Lower leg skin (tissue), 4 donors: ENCODE results near the gene CGB8. TPM values are rescaled to one million over a fixed set of nuclear protein-coding genes. Genes with fewer than 3 reads are reported as not detected.
"Not testable (repeated sequence)": the region's sequence is repeated elsewhere in the genome, so short reads cannot be mapped to it uniquely, and the experiment has no call there.

Source experiments
- DNase-seq, 2 donors: peaks; one replicate each; pipeline ENCODE4 v3.0.0-alpha.2; 2019; ENCODE audit warnings: low spot score in 2 of 2
- H3K4me3 ChIP-seq: fragments of 200-600 bp; sonication (generic); 2 replicates; pipeline ENCODE4 v1.5.1; 2017; ENCODE audit warnings: mild to moderate bottlenecking, low read depth; ENCODE audit not compliant: poor library complexity, severe bottlenecking
- POLR2A ChIP-seq, 2 donors: fragments of 450-650 bp; IDR thresholded peaks; one replicate each; pipeline ENCODE4 v1.6.1; 2016 to 2017; ENCODE audit warnings: antibody characterized with exemption in 2 of 2, mild to moderate bottlenecking in 1 of 2, moderate library complexity in 1 of 2
- WGBS, 2 donors: methylation state at CpG; one replicate each; pipeline ENCODE4 v1.1.5; 2018; 5-methylcytosine and 5-hydroxymethylcytosine counted together
- intact Hi-C: fragments of 100-400 bp; cut with DNase I; formaldehyde crosslinking; loops from one replicate; pipeline ENCODE4 v1.15.0; 2023; ENCODE audit warnings: low total_unique reads
- total RNA-seq, 4 donors: library from RNA; depleted of rRNA; stranded (reverse); fragments of >200 nt; gene quantifications; one replicate each; pipeline ENCODE4 v1.1.0, GENCODE V29; 2016
- TF ChIP-seq, protein P1 (sequence below), 3 donors: fragments of 450-650 bp; IDR thresholded peaks; one replicate each; pipeline ENCODE4 v1.5.1; 2016; ENCODE audit warnings: antibody characterized with exemption in 3 of 3, mild to moderate bottlenecking in 3 of 3, moderate library complexity in 2 of 3

CGB8 gene
- total RNA-seq, 4 donors from 2014 or later = not detected

DNA sequence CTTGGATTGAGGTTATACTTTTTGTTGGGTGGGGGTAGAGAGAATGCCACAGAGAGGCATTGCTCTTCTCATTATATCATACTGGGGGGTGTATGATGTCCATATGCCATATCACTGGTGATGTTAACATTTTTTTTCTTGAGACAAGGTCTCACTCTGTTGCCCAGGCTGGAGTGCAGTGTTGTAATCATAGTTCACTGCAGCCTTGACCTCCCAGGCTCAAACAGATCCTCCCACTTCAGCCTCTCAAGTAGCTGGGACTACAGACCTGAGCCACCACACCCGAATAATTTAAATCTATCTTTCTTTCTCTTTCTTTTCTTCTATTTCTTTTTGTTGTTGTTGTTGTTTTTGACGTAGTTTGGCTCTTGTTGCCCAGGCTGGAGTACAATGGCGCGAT, 31.5 kb upstream of the CGB8 start:
- no peak for DNase-seq
- TF ChIP-seq, protein P1, sequence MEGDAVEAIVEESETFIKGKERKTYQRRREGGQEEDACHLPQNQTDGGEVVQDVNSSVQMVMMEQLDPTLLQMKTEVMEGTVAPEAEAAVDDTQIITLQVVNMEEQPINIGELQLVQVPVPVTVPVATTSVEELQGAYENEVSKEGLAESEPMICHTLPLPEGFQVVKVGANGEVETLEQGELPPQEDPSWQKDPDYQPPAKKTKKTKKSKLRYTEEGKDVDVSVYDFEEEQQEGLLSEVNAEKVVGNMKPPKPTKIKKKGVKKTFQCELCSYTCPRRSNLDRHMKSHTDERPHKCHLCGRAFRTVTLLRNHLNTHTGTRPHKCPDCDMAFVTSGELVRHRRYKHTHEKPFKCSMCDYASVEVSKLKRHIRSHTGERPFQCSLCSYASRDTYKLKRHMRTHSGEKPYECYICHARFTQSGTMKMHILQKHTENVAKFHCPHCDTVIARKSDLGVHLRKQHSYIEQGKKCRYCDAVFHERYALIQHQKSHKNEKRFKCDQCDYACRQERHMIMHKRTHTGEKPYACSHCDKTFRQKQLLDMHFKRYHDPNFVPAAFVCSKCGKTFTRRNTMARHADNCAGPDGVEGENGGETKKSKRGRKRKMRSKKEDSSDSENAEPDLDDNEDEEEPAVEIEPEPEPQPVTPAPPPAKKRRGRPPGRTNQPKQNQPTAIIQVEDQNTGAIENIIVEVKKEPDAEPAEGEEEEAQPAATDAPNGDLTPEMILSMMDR (IDR thresholded peaks at IDR 0.05) = no peak
- TF ChIP-seq POLR2A (IDR thresholded peaks at IDR 0.05) = no peak
- no peak overlapping the region for H3K4me3 ChIP-seq
- WGBS, 2 donors = 85 to 92% methylated on average over 4 of the region's 4 CpGs
- intact Hi-C loops = no loop called here

DNA sequence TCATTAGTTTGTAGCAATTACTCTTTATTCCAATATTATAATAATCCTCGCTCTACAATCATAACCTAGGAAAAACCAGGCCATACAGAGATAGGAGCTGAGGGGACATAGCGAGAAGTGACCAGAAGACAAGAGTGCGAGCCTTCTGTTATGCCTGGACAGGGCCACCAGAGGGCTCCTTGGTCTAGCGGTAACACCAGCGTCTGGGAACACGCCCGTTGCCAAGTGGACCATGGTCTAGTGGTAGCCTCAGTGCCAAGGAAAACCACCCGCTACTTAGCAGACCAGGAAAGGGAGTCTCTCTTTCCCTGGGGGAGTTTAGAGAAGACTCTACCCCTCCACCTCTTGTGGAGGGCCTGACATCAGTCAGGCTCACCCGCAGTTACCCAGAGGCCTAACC, 26.0 kb upstream of the CGB8 start:
- intact Hi-C loops = not testable (repeated sequence)

DNA sequence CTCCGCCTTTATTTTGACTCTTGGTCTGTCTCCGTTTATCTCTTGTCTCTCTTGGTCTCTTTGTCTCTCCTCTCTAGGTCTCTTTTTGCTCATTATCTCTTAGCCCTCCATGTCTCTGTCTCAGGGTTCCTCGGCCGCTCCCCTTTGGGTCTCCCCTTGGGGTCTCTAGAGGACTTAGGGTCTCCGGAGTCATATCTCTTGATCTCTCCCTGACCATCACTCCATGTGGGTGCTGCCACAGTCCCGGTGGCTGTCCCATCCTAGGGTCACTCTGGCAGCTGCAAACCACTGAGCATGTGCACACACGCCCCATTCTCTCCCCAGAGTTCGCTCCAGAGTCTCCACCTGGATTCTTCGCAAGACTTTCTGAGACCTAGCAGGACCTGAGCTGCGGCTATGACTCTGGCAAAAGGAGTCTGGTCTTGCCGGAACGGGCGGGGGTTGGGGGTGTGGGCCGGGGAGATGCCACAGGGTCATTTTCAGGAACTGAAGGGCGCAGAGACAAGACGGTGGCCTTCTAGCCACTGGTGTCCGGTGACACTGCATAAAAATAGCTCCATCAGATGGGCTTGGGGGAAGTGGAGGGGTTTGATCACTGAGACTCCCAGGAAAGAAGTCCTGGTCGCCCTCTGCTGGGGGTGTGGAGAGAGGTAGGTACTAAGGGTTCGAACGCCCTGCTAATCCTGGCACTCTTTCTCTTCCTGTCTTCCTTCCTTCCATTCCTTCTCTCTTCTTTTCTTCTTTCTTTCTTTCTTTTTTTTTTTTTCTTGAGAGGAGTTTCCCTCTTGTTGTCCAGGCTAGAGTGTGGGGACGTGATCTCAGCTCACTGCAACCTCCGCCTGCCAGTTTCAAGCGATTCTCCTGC, 24.8 kb upstream of the CGB8 start:
- 47 to 50% methylated on average over 23 of the region's 23 CpGs for WGBS, 2 donors
- H3K4me3 ChIP-seq = no peak overlapping the region
- intact Hi-C loops = no loop called here
- peak in 1 of 2 donors; percentile 81 for DNase-seq
- no peak for TF ChIP-seq POLR2A (IDR thresholded peaks at IDR 0.05)
- TF ChIP-seq, protein P1 (IDR thresholded peaks at IDR 0.05) = no peak

More for the DNA sequence above, 26.0 kb upstream of the CGB8 start:
- WGBS, 2 donors = 27 to 29% methylated on average over 9 of the region's 9 CpGs
- TF ChIP-seq, protein P1 (IDR thresholded peaks at IDR 0.05) = peak in 1 of 3 donors; percentile 50
- peak; percentile 46 to 91 for DNase-seq
- H3K4me3 ChIP-seq = not testable (repeated sequence)

DNA sequence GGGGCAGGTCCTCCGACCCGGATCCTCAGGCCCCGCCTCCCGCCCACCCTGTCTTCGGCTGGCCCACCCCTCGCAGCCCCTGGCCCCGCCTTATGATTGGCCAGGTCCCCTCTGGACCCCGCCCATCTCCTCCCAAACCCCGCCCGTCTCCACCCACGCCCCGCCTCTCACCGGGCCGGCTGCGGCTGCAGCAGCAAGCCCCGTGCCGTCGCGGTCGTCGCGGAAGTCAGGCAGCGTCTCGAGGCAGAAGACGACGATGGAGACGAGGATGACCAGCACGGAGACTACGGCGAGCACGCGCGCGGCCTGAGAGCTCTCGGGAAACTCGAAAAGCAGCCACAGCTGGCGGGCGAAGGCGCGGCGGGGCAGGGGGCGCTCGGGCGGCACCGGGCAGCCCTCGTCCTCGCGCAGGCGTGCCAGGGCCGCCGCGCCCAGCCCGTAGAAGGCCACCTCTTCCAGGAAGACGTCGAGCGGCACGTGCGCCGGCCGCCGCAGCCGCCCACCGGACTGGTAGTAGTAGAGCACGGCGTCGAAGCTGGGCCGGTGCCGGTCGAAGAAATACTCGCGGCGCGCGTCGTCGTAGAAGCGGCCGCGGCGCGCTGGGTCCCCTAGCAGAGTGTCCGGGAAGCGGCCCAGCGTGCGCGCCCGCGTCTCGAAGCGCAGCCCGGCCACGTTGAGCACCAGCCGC, 23.1 kb upstream of the CGB8 start:
- no peak overlapping the region for H3K4me3 ChIP-seq
- peak in 1 of 2 donors; percentile 84 for DNase-seq
- TF ChIP-seq, protein P1 (IDR thresholded peaks at IDR 0.05) = no peak
- TF ChIP-seq POLR2A (IDR thresholded peaks at IDR 0.05) = no peak
- intact Hi-C loops = no loop called here
- WGBS, 2 donors = 5% methylated on average over 31 to 32 of the region's 93 CpGs

DNA sequence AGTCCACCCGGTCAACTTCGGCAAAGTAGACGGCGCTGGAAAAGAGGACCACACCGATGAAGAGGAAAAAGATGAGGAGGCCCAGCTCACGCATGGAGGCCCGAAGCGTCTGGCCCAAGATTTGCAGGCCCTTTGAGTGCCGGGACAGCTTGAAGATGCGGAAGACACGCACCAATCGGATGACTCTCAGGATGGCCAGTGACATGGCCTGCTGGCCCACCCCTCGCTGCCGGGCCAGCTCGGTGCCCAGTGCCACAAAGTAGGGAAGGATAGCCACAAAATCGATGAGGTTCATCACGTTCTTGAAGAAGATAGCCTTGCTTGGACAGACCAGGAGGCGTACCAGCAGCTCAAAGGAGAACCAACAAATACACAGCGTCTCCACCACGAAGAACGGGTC, 21.5 kb upstream of the CGB8 start:
- TF ChIP-seq, protein P1 (IDR thresholded peaks at IDR 0.05) = no peak
- no peak for TF ChIP-seq POLR2A (IDR thresholded peaks at IDR 0.05)
- intact Hi-C loops = no loop called here
- WGBS, 2 donors = 96 to 97% methylated on average over 21 of the region's 21 CpGs

More for the DNA sequence above, 21.5 kb upstream of the CGB8 start:
- DNase-seq = no peak
- H3K4me3 ChIP-seq = no peak overlapping the region
